OCI-LY7 (cell line): ENCODE measurements around the gene UGT1A10.

Source experiments
- CTCF ChIP-seq: fragments of 200-600 bp; sonication (generic); conservative IDR thresholded peaks from 2 replicates; pipeline ENCODE4 v1.5.1; 2014; ENCODE audit warnings: mild to moderate bottlenecking, antibody characterized with exemption, low read length, moderate library complexity, mixed read lengths
- EZH2phosphoT487 ChIP-seq: fragments of 200-600 bp; sonication (generic); IDR thresholded peaks from 2 replicates; pipeline ENCODE4 v1.6.1; 2018; ENCODE audit warnings: low read depth, borderline replicate concordance, mild to moderate bottlenecking, mixed run types, antibody characterized with exemption, low read length, moderate library complexity, mixed read lengths

GRCh38 chr2:233795735-233796171 lies 159.5 kb downstream of the UGT1A10 start:
- TF ChIP-seq CTCF (no peak), EZH2phosphoT487 (no peak)
